Vagina (tissue), 2 donors: ENCODE results near the gene RRM2.
"Not testable (repeated sequence)": the region's sequence is repeated elsewhere in the genome, so short reads cannot be mapped to it uniquely, and the experiment has no call there.

Experiments
- POLR2A ChIP-seq, 2 donors: fragments of 450-650 bp; IDR thresholded peaks; one replicate each; pipeline ENCODE4 v1.6.1; 2017; ENCODE audit warnings: antibody characterized with exemption in 2 of 2, mild to moderate bottlenecking in 2 of 2, moderate library complexity in 2 of 2
- TF ChIP-seq, protein P1 (sequence below), 3 experiments: fragments of 450-650 bp in 2 of 3; fragments of 200-600 bp in 1 of 3; sonication (generic) in 1 of 3; IDR thresholded peaks; one replicate each; pipeline ENCODE4 v1.5.1; 2017 to 2019; ENCODE audit warnings: antibody characterized with exemption in 3 of 3, mild to moderate bottlenecking in 2 of 3, moderate library complexity in 2 of 3

DNA sequence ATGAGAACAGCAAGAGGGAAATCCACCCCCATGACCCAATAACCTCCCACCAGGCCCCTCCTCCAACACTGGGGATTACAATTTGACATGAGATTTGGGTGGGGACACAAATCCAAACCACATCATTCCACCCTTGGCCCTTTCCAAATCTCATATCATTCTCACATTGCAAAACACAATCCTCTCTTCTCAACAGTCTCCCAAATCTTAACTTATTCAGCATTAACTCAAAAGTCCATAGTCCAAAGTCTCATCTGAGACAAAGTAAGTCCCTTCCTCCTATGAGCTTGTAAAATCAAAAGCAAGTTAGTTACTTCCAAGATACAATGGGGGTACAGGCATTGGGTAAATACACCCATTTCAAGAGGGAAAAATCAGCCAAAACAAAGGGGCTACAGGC, 17.6 kb upstream of the RRM2 start:
- TF ChIP-seq, protein P1, sequence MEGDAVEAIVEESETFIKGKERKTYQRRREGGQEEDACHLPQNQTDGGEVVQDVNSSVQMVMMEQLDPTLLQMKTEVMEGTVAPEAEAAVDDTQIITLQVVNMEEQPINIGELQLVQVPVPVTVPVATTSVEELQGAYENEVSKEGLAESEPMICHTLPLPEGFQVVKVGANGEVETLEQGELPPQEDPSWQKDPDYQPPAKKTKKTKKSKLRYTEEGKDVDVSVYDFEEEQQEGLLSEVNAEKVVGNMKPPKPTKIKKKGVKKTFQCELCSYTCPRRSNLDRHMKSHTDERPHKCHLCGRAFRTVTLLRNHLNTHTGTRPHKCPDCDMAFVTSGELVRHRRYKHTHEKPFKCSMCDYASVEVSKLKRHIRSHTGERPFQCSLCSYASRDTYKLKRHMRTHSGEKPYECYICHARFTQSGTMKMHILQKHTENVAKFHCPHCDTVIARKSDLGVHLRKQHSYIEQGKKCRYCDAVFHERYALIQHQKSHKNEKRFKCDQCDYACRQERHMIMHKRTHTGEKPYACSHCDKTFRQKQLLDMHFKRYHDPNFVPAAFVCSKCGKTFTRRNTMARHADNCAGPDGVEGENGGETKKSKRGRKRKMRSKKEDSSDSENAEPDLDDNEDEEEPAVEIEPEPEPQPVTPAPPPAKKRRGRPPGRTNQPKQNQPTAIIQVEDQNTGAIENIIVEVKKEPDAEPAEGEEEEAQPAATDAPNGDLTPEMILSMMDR (IDR thresholded peaks at IDR 0.05): not testable (repeated sequence)
- TF ChIP-seq POLR2A (IDR thresholded peaks at IDR 0.05): not testable (repeated sequence)
